Mesenchymal stem cell (in vitro differentiated cells and primary cell): ENCODE data around the gene NDUFV3.
"Not testable (repeated sequence)": the region's sequence is repeated elsewhere in the genome, so short reads cannot be mapped to it uniquely, and the experiment has no call there.

Experiments
- DNase-seq: peaks from one replicate; pipeline ENCODE4 v3.0.0-alpha.2; 2013
- H2AFZ ChIP-seq: one replicate; pipeline ENCODE4 v1.6.1; 2013; ENCODE audit warnings: low read depth, mild to moderate bottlenecking, control low read depth, inconsistent platforms, low read length, moderate library complexity
- H2AK5ac ChIP-seq: 2 replicates; pipeline ENCODE4 v1.6.1; 2013; ENCODE audit warnings: low read length, moderate library complexity, mild to moderate bottlenecking, inconsistent platforms; ENCODE audit not compliant: severe bottlenecking
- H2BK120ac ChIP-seq: one replicate; pipeline ENCODE4 v1.6.1; 2013; ENCODE audit warnings: low read depth, mild to moderate bottlenecking, inconsistent platforms, low read length, moderate library complexity
- H2BK12ac ChIP-seq, 2 experiments: one replicate each; pipeline ENCODE4 v1.6.1; 2013; ENCODE audit warnings: inconsistent platforms in 2 of 2, low read length in 2 of 2, mild to moderate bottlenecking in 2 of 2, moderate library complexity in 2 of 2, control low read depth in 1 of 2
- H2BK15ac ChIP-seq: one replicate; pipeline ENCODE4 v1.6.1; 2013; ENCODE audit warnings: mild to moderate bottlenecking, low read depth, inconsistent platforms; ENCODE audit not compliant: poor library complexity, severe bottlenecking
- H2BK5ac ChIP-seq: 2 replicates; pipeline ENCODE4 v1.6.1; 2013; ENCODE audit warnings: low read depth, mild to moderate bottlenecking, low read length, control low read depth, inconsistent platforms; ENCODE audit not compliant: poor library complexity, severe bottlenecking
- H3K14ac ChIP-seq, 2 experiments: one replicate each; pipeline ENCODE4 v1.6.1; 2013; ENCODE audit warnings: inconsistent platforms in 2 of 2, low read length in 2 of 2, control low read depth in 1 of 2, mild to moderate bottlenecking in 1 of 2, moderate library complexity in 1 of 2
- H3K18ac ChIP-seq, 2 experiments: one replicate each; pipeline ENCODE4 v1.6.1; 2013; ENCODE audit warnings: inconsistent platforms in 2 of 2, low read length in 2 of 2, control low read depth in 1 of 2, low read depth in 1 of 2, mild to moderate bottlenecking in 1 of 2
- H3K23ac ChIP-seq, 2 experiments: one replicate each; pipeline ENCODE4 v1.6.1; 2013; ENCODE audit warnings: inconsistent platforms in 2 of 2, low read length in 2 of 2, mild to moderate bottlenecking in 2 of 2, moderate library complexity in 2 of 2, control low read depth in 1 of 2
- H3K27ac ChIP-seq: 2 replicates; pipeline ENCODE4 v1.5.1; 2013; ENCODE audit warnings: mild to moderate bottlenecking, moderate library complexity, low read length, control low read depth, inconsistent platforms; ENCODE audit not compliant: poor library complexity, severe bottlenecking
- H3K27me3 ChIP-seq, 2 experiments: 2 replicates each; pipeline versions ENCODE4 v1.6.1 to v1.7.0; 2013; ENCODE audit warnings: low read length in 2 of 2, mild to moderate bottlenecking in 2 of 2, moderate library complexity in 2 of 2, control low read depth in 1 of 2, inconsistent platforms in 1 of 2; ENCODE audit not compliant: control insufficient read depth in 1 of 2, insufficient read depth in 1 of 2
- H3K36me3 ChIP-seq, 2 experiments: 2 replicates each; pipeline versions ENCODE4 v1.6.1 to v1.7.0; 2013; ENCODE audit warnings: low read length in 2 of 2, control low read depth in 1 of 2, inconsistent platforms in 1 of 2, low read depth in 1 of 2, mild to moderate bottlenecking in 1 of 2; ENCODE audit not compliant: insufficient read depth in 2 of 2, control insufficient read depth in 1 of 2
- H3K4ac ChIP-seq, 2 experiments: one replicate each; pipeline ENCODE4 v1.6.1; 2013; ENCODE audit warnings: inconsistent platforms in 2 of 2, low read length in 2 of 2, mild to moderate bottlenecking in 2 of 2, moderate library complexity in 2 of 2, control low read depth in 1 of 2, low read depth in 1 of 2
- H3K4me1 ChIP-seq: 2 replicates; pipeline ENCODE4 v1.6.1; 2013; ENCODE audit warnings: low read depth, low read length, control low read depth; ENCODE audit not compliant: control insufficient read depth, insufficient read depth
- H3K4me2 ChIP-seq: 2 replicates; pipeline ENCODE4 v1.6.1; 2013; ENCODE audit warnings: low read length, mild to moderate bottlenecking, inconsistent platforms; ENCODE audit not compliant: poor library complexity, severe bottlenecking
- H3K4me3 ChIP-seq, 2 experiments: 2 replicates each; pipeline versions ENCODE4 v1.5.1 to v1.7.0; 2013; ENCODE audit warnings: low read length in 2 of 2, mild to moderate bottlenecking in 2 of 2, control low read depth in 1 of 2, low read depth in 1 of 2; ENCODE audit not compliant: insufficient read depth in 1 of 2
- H3K79me1 ChIP-seq: replicated peaks from 2 replicates; pipeline ENCODE4 v1.6.1; 2013; ENCODE audit warnings: mild to moderate bottlenecking, control low read depth, low read length, inconsistent platforms; ENCODE audit not compliant: poor library complexity, severe bottlenecking
- H3K9ac ChIP-seq: 2 replicates; pipeline ENCODE4 v1.7.0; 2013; ENCODE audit warnings: mild to moderate bottlenecking, low read length, moderate library complexity
- H3K9me3 ChIP-seq: 2 replicates; pipeline ENCODE4 v1.7.0; 2013; ENCODE audit warnings: mild to moderate bottlenecking, low read length; ENCODE audit not compliant: control insufficient read depth
- H4K8ac ChIP-seq: one replicate; pipeline ENCODE4 v1.6.1; 2013; ENCODE audit warnings: inconsistent platforms, mild to moderate bottlenecking, low read length, moderate library complexity
- H4K91ac ChIP-seq: one replicate; pipeline ENCODE4 v1.6.1; 2013; ENCODE audit warnings: mild to moderate bottlenecking, low read length, inconsistent platforms
- WGBS: methylation state at CpG from one replicate; pipeline ENCODE4 v1.1.7; 2013; ENCODE audit warnings: mixed read lengths; 5-methylcytosine and 5-hydroxymethylcytosine counted together

NDUFV3 gene

GRCh38 chr21:42942244-42942643, 49.1 kb downstream of the NDUFV3 start:
- no peaks in the 10 kb centered on the region for H3K9me3 ChIP-seq
- WGBS: 83% methylated on average over 6 of the region's 6 CpGs
- DNase-seq: no peak

GRCh38 chr21:42949094-42949755, 56.1 kb downstream of the NDUFV3 start:
- H3K14ac ChIP-seq, H3K4me3 ChIP-seq, H2AFZ ChIP-seq, H2AK5ac ChIP-seq, H3K27ac ChIP-seq, H3K79me1 ChIP-seq, H3K36me3 ChIP-seq, H2BK120ac ChIP-seq, H2BK5ac ChIP-seq, H3K4me1 ChIP-seq, H3K4me2 ChIP-seq, H4K8ac ChIP-seq, H2BK15ac ChIP-seq, H2BK12ac ChIP-seq, H3K27me3 ChIP-seq, H3K4ac ChIP-seq, H3K23ac ChIP-seq, H4K91ac ChIP-seq, H3K18ac ChIP-seq, DNase-seq, H3K9ac ChIP-seq, H3K9me3 ChIP-seq: not testable (repeated sequence)
- 95% methylated on average over 11 of the region's 13 CpGs for WGBS

More at GRCh38 chr21:42942244-42942643, 49.1 kb downstream of the NDUFV3 start:
- no peaks in the 10 kb centered on the region for H3K36me3 ChIP-seq
- no peak overlapping the region for H3K4me3 ChIP-seq
- no peak overlapping the region for H3K27ac ChIP-seq
- H2AFZ ChIP-seq: no peak overlapping the region
- H3K79me1 ChIP-seq: no peaks in the 10 kb centered on the region
- H2BK5ac ChIP-seq: no peak overlapping the region
- no peaks in the 10 kb centered on the region for H3K27me3 ChIP-seq
- peaks cover 6% of the 10 kb centered on the region for H3K4me1 ChIP-seq
- no peak overlapping the region for H3K23ac ChIP-seq
- H2BK15ac ChIP-seq: no peak overlapping the region
- no peak overlapping the region for H3K4me2 ChIP-seq
- no peak overlapping the region for H4K8ac ChIP-seq
- H2BK12ac ChIP-seq: no peak overlapping the region
- no peak overlapping the region for H3K18ac ChIP-seq
- H2AK5ac ChIP-seq: no peak overlapping the region
- no peak overlapping the region for H4K91ac ChIP-seq
- H3K4ac ChIP-seq: no peak overlapping the region
- H3K9ac ChIP-seq: no peak overlapping the region
- H2BK120ac ChIP-seq: no peak overlapping the region
- H3K14ac ChIP-seq: peak overlapping the region in 1 of 2 experiments; percentile 71

GRCh38 chr21:42951193-42951592, 58.1 kb downstream of the NDUFV3 start:
- not testable (repeated sequence) for H2AFZ ChIP-seq, H2AK5ac ChIP-seq, H3K27ac ChIP-seq, H3K4me1 ChIP-seq, H3K36me3 ChIP-seq, H2BK5ac ChIP-seq, H3K4me2 ChIP-seq, H3K27me3 ChIP-seq, H4K8ac ChIP-seq, H2BK120ac ChIP-seq, H3K79me1 ChIP-seq, H2BK12ac ChIP-seq, H3K4me3 ChIP-seq, H2BK15ac ChIP-seq, H3K4ac ChIP-seq, H3K9ac ChIP-seq, H4K91ac ChIP-seq, H3K14ac ChIP-seq, H3K23ac ChIP-seq, H3K18ac ChIP-seq, H3K9me3 ChIP-seq, DNase-seq
- 99% methylated on average over 4 of the region's 9 CpGs for WGBS

- no peak overlapping the region for H3K27ac ChIP-seq
- DNase-seq: no peak
- no peaks in the 10 kb centered on the region for H3K9me3 ChIP-seq
- 82% methylated on average over 11 of the region's 13 CpGs for WGBS
- H3K4ac ChIP-seq: no peak overlapping the region
- H3K14ac ChIP-seq: no peak overlapping the region
- H4K8ac ChIP-seq: no peak overlapping the region
- H3K79me1 ChIP-seq: no peaks in the 10 kb centered on the region
- no peak overlapping the region for H2BK12ac ChIP-seq
- no peak overlapping the region for H3K4me3 ChIP-seq
- H4K91ac ChIP-seq: no peak overlapping the region
- H3K9ac ChIP-seq: no peak overlapping the region
- no peak overlapping the region for H2AK5ac ChIP-seq
- no peak overlapping the region for H2BK15ac ChIP-seq
- H2BK5ac ChIP-seq: no peak overlapping the region
- H3K4me1 ChIP-seq: no peaks in the 10 kb centered on the region
- no peak overlapping the region for H2AFZ ChIP-seq
- H2BK120ac ChIP-seq: no peak overlapping the region
- H3K4me2 ChIP-seq: no peak overlapping the region
- no peaks in the 10 kb centered on the region for H3K27me3 ChIP-seq
- no peaks in the 10 kb centered on the region for H3K36me3 ChIP-seq
- H3K18ac ChIP-seq: no peak overlapping the region
- H3K23ac ChIP-seq: no peak overlapping the region
Observed at GRCh38 chr21:42956824-42957630, 63.9 kb downstream of the NDUFV3 start.
